Neuronal stem cell (in vitro differentiated cells): ENCODE measurements around the gene PCGF3.

ENCODE experiments used
- DNase-seq: peaks from one replicate; pipeline ENCODE4 v3.0.0-alpha.2; 2013; ENCODE audit warnings: low spot score
- H2AFZ ChIP-seq: one replicate; pipeline ENCODE4 v1.6.1; 2013; ENCODE audit warnings: mild to moderate bottlenecking, low read length, inconsistent platforms
- H2AK5ac ChIP-seq: 2 replicates; pipeline ENCODE4 v1.6.1; 2013; ENCODE audit warnings: low read depth, mild to moderate bottlenecking, inconsistent platforms, low read length, moderate library complexity, mixed read lengths
- H2BK120ac ChIP-seq: 2 replicates; pipeline ENCODE4 v1.6.1; 2013; ENCODE audit warnings: low read depth, mild to moderate bottlenecking, inconsistent platforms, low read length, moderate library complexity, mixed read lengths
- H2BK12ac ChIP-seq: one replicate; pipeline ENCODE4 v1.6.1; 2013; ENCODE audit warnings: low read length, inconsistent platforms
- H2BK15ac ChIP-seq: 2 replicates; pipeline ENCODE4 v1.6.1; 2013; ENCODE audit warnings: mild to moderate bottlenecking, low read length, inconsistent platforms, mixed read lengths
- H2BK5ac ChIP-seq: one replicate; pipeline ENCODE4 v1.6.1; 2013; ENCODE audit warnings: inconsistent platforms, mild to moderate bottlenecking, low read length, moderate library complexity
- H3K14ac ChIP-seq: one replicate; pipeline ENCODE4 v1.6.1; 2013; ENCODE audit warnings: low read length, inconsistent platforms
- H3K18ac ChIP-seq: 2 replicates; pipeline ENCODE4 v1.6.1; 2013; ENCODE audit warnings: low read length, inconsistent platforms
- H3K23ac ChIP-seq: 2 replicates; pipeline ENCODE4 v1.6.1; 2013; ENCODE audit warnings: low read depth, mild to moderate bottlenecking, mixed read lengths, low read length, inconsistent platforms; ENCODE audit not compliant: poor library complexity
- H3K27ac ChIP-seq: replicated peaks from 3 replicates; pipeline ENCODE4 v1.5.1; 2013; ENCODE audit warnings: low read length, inconsistent platforms
- H3K27me3 ChIP-seq, 3 experiments: 2 replicates each; pipeline ENCODE4 v1.6.1; 2013; ENCODE audit warnings: low read length in 3 of 3, mild to moderate bottlenecking in 2 of 3, inconsistent platforms in 1 of 3, low read depth in 1 of 3, mixed read lengths in 1 of 3, moderate library complexity in 1 of 3; ENCODE audit not compliant: control insufficient read depth in 3 of 3, insufficient read depth in 3 of 3
- H3K36me3 ChIP-seq, 2 donors: replicated peaks in 1 of 2; 2 replicates each; pipeline ENCODE4 v1.6.1; 2013; ENCODE audit warnings: low read length in 2 of 2; ENCODE audit not compliant: control insufficient read depth in 2 of 2, insufficient read depth in 2 of 2
- H3K4ac ChIP-seq: 2 replicates; pipeline ENCODE4 v1.6.1; 2013; ENCODE audit warnings: inconsistent platforms, mild to moderate bottlenecking, low read length, moderate library complexity
- H3K4me1 ChIP-seq, 2 donors: 1 replicate in 1 of 2; 2 replicates in 1 of 2; pipeline ENCODE4 v1.6.1; 2013; ENCODE audit warnings: low read length in 2 of 2, low read depth in 1 of 2; ENCODE audit not compliant: control insufficient read depth in 2 of 2, insufficient read depth in 1 of 2
- H3K4me2 ChIP-seq: one replicate; pipeline ENCODE4 v1.6.1; 2013; ENCODE audit warnings: mild to moderate bottlenecking, low read length, inconsistent platforms; ENCODE audit not compliant: insufficient read depth, poor library complexity, severe bottlenecking
- H3K4me3 ChIP-seq, 2 donors: 2 replicates each; pipeline ENCODE4 v1.5.1; 2013; ENCODE audit warnings: low read length in 2 of 2, mild to moderate bottlenecking in 2 of 2, inconsistent platforms in 1 of 2, moderate library complexity in 1 of 2
- H3K79me1 ChIP-seq: one replicate; pipeline ENCODE4 v1.6.1; 2013; ENCODE audit warnings: low read depth, mild to moderate bottlenecking, inconsistent platforms, low read length, moderate library complexity
- H3K9ac ChIP-seq: one replicate; pipeline ENCODE4 v1.6.1; 2013; ENCODE audit warnings: mild to moderate bottlenecking, low read depth, low read length, inconsistent platforms; ENCODE audit not compliant: poor library complexity
- H3K9me3 ChIP-seq, 2 donors: replicated peaks in 1 of 2; 2 replicates each; pipeline versions ENCODE3 to v1.6.1; 2013; ENCODE audit warnings: low read length in 2 of 2, mild to moderate bottlenecking in 2 of 2, inconsistent platforms in 1 of 2, low read depth in 1 of 2, mixed read lengths in 1 of 2, moderate library complexity in 1 of 2; ENCODE audit not compliant: control insufficient read depth in 2 of 2, insufficient read depth in 1 of 2
- H4K8ac ChIP-seq: one replicate; pipeline ENCODE4 v1.6.1; 2013; ENCODE audit warnings: low read depth, mild to moderate bottlenecking, inconsistent platforms, low read length, moderate library complexity
- H4K91ac ChIP-seq: one replicate; pipeline ENCODE4 v1.6.1; 2013; ENCODE audit warnings: low read length, low read depth, mild to moderate bottlenecking, inconsistent platforms; ENCODE audit not compliant: poor library complexity
- WGBS, 2 donors: extraction: QIAGEN DNeasy Blood & Tissue Kit; methylation state at CpG; one replicate each; pipeline ENCODE4 v1.1.7; 2013; ENCODE audit warnings: missing lambda C conversion rate in 2 of 2, mixed read lengths in 1 of 2; ENCODE audit not compliant: insufficient read length in 2 of 2, insufficient replicate concordance in 1 of 2; ENCODE audit errors: extremely low coverage in 2 of 2; 5-methylcytosine and 5-hydroxymethylcytosine counted together

Gene PCGF3

DNA sequence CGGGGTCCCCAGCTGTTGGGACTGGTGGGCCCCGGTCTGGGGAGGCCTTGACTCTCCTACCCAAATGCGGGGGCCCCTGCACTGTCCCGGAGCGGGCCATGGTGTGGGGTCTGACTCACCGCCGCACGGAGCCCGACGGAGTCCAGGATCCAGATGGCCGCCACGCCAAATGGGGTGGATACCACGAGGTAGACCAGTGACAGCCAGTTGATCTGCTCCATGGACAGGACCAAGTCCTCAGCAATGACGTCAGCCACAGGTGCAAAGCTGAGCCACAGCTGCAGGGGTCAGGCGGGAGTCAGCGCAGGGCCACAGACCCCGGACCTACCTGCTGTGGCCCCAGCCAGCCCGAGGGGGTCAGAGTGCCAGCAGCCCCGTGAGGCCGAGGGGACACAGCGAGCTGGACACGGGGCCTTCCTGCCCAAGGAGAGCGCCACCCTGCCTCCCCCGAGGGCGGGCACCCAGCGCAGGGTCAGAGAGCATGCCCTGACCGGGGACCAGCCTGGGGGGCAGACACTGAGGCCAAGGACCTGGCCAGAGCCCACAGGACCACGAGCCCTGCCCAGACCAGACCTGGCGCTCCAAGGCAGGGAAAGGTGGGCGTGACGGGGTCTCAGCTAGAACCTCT, 19.1 kb upstream of the PCGF3 start:
- H2AK5ac ChIP-seq = peak overlapping the region; percentile 21
- H3K14ac ChIP-seq = no peak overlapping the region
- peak overlapping the region; percentile 12 for H4K91ac ChIP-seq
- no peak for DNase-seq
- H3K9ac ChIP-seq = peak overlapping the region; percentile 60
- H2BK120ac ChIP-seq = no peak overlapping the region
- H3K18ac ChIP-seq = no peak overlapping the region
- H3K4me1 ChIP-seq = peaks cover 0 to 10% of the 10 kb centered on the region in 2 donors
- H3K23ac ChIP-seq = peak overlapping the region; percentile 91
- no peaks in the 10 kb centered on the region for H3K9me3 ChIP-seq
- no peak overlapping the region for H3K4ac ChIP-seq
- peaks cover 0 to 7% (median 0%) of the 10 kb centered on the region in 3 experiments for H3K27me3 ChIP-seq
- no peak overlapping the region for H3K4me2 ChIP-seq
- no peak overlapping the region for H3K4me3 ChIP-seq
- peak overlapping the region; percentile 43 for H2BK15ac ChIP-seq
- no peaks in the 10 kb centered on the region for H3K36me3 ChIP-seq
- no peak overlapping the region for H3K27ac ChIP-seq
- peaks cover 5% of the 10 kb centered on the region for H3K79me1 ChIP-seq
- no peak overlapping the region for H2AFZ ChIP-seq
- WGBS, 2 donors = no CpG with 5 or more reads among the region's 31 CpGs
- H2BK12ac ChIP-seq = peak overlapping the region; percentile 58
- no peak overlapping the region for H2BK5ac ChIP-seq
- H4K8ac ChIP-seq = no peak overlapping the region

DNA sequence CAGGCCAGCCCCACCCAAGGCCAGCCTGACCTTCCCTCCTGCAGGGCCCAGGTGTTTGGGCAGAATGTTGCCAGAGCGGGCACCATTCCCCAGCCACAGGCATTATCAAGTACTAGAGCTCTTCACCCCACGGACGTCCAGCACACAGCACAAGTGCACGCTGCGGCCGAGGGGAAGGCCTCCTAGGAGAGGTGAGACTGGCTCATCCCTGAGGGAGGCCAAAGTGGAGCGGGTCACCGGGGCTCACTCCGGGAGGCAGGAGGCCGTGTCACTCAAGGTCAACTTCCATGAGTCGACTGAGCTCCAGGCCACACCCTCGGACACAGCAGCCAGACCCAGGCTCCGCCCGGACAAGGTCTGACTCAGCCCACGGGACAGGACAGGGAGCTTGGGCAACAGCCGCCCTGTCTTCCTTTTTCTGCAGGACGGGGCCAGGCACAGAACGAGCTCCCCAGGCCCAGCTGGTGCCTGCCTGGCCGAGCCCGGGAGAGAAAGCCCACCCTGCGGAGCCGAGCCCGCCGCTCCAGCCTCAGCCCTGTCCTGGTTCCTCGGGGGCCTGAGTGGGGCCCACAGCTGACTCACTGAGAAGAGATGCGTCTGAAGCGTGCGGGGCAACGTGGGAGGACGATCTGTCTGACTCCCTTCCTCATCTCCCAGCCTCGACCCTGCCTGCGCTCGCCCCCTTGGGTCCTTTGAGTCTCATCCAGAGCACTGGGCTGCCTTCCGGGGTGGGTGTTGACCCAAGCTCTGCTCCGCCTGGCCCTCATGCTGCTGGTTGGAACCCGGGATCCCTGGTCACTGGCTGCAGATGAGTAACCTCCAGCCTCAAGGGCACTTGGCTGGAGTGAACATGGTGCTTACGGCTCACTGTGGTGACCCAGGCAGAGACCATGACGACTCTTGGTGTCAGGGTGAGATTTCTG, 18.3 kb upstream of the PCGF3 start:
- H3K14ac ChIP-seq = no peak overlapping the region
- peaks cover 0 to 7% (median 0%) of the 10 kb centered on the region in 3 experiments for H3K27me3 ChIP-seq
- H4K8ac ChIP-seq = peak overlapping the region; percentile 43
- peak overlapping the region; percentile 73 for H2BK12ac ChIP-seq
- H2BK15ac ChIP-seq = peak overlapping the region; percentile 67
- H2BK5ac ChIP-seq = peak overlapping the region; percentile 60
- peaks cover 5% of the 10 kb centered on the region for H3K79me1 ChIP-seq
- no peak overlapping the region for H2BK120ac ChIP-seq
- H3K27ac ChIP-seq = no peak overlapping the region
- H3K23ac ChIP-seq = peak overlapping the region; percentile 91
- DNase-seq = no peak
- no peak overlapping the region for H3K9ac ChIP-seq
- H3K18ac ChIP-seq = peak overlapping the region; percentile 28
- H4K91ac ChIP-seq = no peak overlapping the region
- no peak overlapping the region for H3K4ac ChIP-seq
- H3K4me1 ChIP-seq = peaks cover 0 to 10% of the 10 kb centered on the region in 2 donors
- no peak overlapping the region for H3K4me3 ChIP-seq
- H2AK5ac ChIP-seq = peak overlapping the region; percentile 96
- peak overlapping the region; percentile 28 for H2AFZ ChIP-seq
- WGBS, 2 donors = no CpG with 5 or more reads among the region's 38 CpGs
- H3K4me2 ChIP-seq = no peak overlapping the region
- H3K9me3 ChIP-seq = no peaks in the 10 kb centered on the region
- H3K36me3 ChIP-seq = no peaks in the 10 kb centered on the region

DNA sequence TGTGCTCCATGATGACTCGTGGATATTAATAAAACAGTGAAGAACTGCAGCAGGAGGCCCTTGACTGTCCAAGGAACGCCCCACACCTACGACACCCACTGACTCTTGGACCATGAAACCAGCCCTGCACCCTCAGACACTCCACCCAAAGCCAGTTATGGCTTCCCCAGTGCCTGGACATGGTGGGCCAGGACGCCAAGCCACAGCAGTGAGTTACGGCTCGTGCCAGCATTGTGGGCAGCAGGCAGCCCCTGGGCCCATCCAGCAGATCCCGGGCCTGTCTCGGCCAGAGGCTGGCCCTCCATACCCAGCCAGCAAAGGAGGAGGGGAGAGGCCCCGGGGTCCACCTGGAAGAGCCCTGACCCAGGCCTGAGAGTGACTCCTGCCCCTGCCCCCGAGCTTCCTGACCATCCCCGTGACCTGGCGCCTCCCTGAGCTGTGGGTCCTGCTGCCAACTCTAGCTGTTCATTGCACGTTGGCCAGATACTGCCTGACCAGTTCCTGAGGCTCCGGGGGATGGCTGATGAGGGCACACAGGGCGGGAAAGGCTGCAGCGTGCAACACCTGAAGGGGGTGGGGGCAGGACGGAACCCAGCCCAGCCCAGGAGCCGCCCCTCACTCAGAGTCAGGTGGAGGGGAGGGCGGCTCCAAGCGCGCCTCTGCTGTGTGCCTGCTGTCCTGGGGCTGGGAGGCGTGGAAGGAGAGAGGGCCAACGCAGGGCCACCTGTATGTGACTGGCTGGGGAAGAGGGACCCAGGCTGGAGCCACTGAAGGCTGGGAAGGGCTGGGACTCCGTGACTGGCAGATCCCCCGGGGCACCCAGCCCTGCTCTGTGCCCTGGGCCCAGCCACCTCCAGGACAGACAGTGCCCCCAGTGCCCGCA, 17.4 kb upstream of the PCGF3 start:
- WGBS, 2 donors = no CpG with 5 or more reads among the region's 26 CpGs

More for the DNA sequence above, 17.4 kb upstream of the PCGF3 start:
- Histone ChIP-seq H3K27ac (no peak overlapping the region), H3K4me1 (peaks cover 0 to 10% of the 10 kb centered on the region in 2 donors), H3K4me2 (peak overlapping the region; percentile 71), H2BK120ac (peak overlapping the region; percentile 63), H3K14ac (peak overlapping the region; percentile 21), H2BK12ac (peak overlapping the region; percentile 84), H2BK5ac (peak overlapping the region; percentile 53), H3K18ac (peak overlapping the region; percentile 89), H3K9ac (peak overlapping the region; percentile 93), H2AFZ (no peak overlapping the region), H3K79me1 (peaks cover 7% of the 10 kb centered on the region), H4K8ac (no peak overlapping the region), H3K4me3 (peak overlapping the region in 1 of 2 donors; percentile 70), H3K36me3 (no peaks in the 10 kb centered on the region), H2BK15ac (peak overlapping the region; percentile 53), H3K27me3 (peaks cover 0 to 7% (median 0%) of the 10 kb centered on the region in 3 experiments), H3K23ac (peak overlapping the region; percentile 91), H3K9me3 (no peaks in the 10 kb centered on the region), H2AK5ac (peak overlapping the region; percentile 96), H3K4ac (peak overlapping the region; percentile 3), H4K91ac (peak overlapping the region; percentile 30)
- DNase-seq = no peak
